ENCODE results near the gene NEIL1.

- TF ChIP-seq CBX8 (IDR thresholded peaks at IDR 0.05) (no peak), ZFP36 (IDR thresholded peaks at IDR 0.05; ENCODE audit: borderline replicate concordance, partially characterized antibody) (no peak), MAZ (IDR thresholded peaks at IDR 0.05; ENCODE audit: borderline replicate concordance, low read depth, low read length) (no peak), SMC3 (IDR thresholded peaks at IDR 0.05) (no peak), CHD2 (IDR thresholded peaks at IDR 0.05; ENCODE audit: low read length, partially characterized antibody) (no peak), RCOR1 (IDR thresholded peaks at IDR 0.05; ENCODE audit: low read depth, low read length) (no peak), POLR2A (IDR thresholded peaks at IDR 0.05; ENCODE audit: low read length) (no peak), BHLHE40 (IDR thresholded peaks at IDR 0.05; ENCODE audit: low read depth, low read length) (no peak), RNF2 (IDR thresholded peaks at IDR 0.05; ENCODE audit: borderline replicate concordance, low read depth) (no peak), RAD21 (conservative IDR thresholded peaks at IDR 0.05 in 1 of 2, IDR thresholded peaks at IDR 0.05 in 1 of 2) (no peak)
- TF ChIP-seq, protein P1, sequence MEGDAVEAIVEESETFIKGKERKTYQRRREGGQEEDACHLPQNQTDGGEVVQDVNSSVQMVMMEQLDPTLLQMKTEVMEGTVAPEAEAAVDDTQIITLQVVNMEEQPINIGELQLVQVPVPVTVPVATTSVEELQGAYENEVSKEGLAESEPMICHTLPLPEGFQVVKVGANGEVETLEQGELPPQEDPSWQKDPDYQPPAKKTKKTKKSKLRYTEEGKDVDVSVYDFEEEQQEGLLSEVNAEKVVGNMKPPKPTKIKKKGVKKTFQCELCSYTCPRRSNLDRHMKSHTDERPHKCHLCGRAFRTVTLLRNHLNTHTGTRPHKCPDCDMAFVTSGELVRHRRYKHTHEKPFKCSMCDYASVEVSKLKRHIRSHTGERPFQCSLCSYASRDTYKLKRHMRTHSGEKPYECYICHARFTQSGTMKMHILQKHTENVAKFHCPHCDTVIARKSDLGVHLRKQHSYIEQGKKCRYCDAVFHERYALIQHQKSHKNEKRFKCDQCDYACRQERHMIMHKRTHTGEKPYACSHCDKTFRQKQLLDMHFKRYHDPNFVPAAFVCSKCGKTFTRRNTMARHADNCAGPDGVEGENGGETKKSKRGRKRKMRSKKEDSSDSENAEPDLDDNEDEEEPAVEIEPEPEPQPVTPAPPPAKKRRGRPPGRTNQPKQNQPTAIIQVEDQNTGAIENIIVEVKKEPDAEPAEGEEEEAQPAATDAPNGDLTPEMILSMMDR (IDR thresholded peaks at IDR 0.05) = no peak
- TF ChIP-seq, protein P2, sequence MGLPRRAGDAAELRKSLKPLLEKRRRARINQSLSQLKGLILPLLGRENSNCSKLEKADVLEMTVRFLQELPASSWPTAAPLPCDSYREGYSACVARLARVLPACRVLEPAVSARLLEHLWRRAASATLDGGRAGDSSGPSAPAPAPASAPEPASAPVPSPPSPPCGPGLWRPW (IDR thresholded peaks at IDR 0.05) = no peak
- TF ChIP-seq, protein P3, sequence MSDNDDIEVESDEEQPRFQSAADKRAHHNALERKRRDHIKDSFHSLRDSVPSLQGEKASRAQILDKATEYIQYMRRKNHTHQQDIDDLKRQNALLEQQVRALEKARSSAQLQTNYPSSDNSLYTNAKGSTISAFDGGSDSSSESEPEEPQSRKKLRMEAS (IDR thresholded peaks at IDR 0.05) = no peak
Measured at GRCh38 chr15:75360856-75361255, 14.0 kb downstream of the NEIL1 start.

Data from A549 (cell line).